ENCODE measurements around the gene CHST12. TPM values are rescaled to one million over a fixed set of nuclear protein-coding genes. Genes with fewer than 3 reads are reported as not detected.

CHST12 gene
- total RNA-seq, 1 donor from 2014 or later, result 13.5 TPM

GRCh38 chr7:2481195-2481594 lies 77.8 kb downstream of the CHST12 start:
- no peak for DNase-seq (ENCODE audit: missing footprints)
- no peak for ATAC-seq
- intact Hi-C loops (cut with DNase I), result no loop called here

GRCh38 chr7:2482725-2483451 lies 79.5 kb downstream of the CHST12 start:
- intact Hi-C loops (cut with DNase I), result no loop called here
- DNase-seq (ENCODE audit: missing footprints), result peak; percentile 42
- ATAC-seq, result no peak

- ATAC-seq (peak; percentile 15), DNase-seq (ENCODE audit: missing footprints) (no peak)
- intact Hi-C loops (cut with DNase I), result no loop called here
These were observed 80.1 kb downstream of the CHST12 start for GRCh38 chr7:2483494-2483893.

- DNase-seq (ENCODE audit: missing footprints) (no peak), ATAC-seq (no peak)
- intact Hi-C loops (cut with DNase I), result no loop called here
These were observed 81.5 kb downstream of the CHST12 start for GRCh38 chr7:2484868-2485267.

GRCh38 chr7:2487586-2488271 lies 84.3 kb downstream of the CHST12 start:
- ATAC-seq (peak; percentile 78), DNase-seq (ENCODE audit: missing footprints) (peak; percentile 80)

GRCh38 chr7:2488272-2488645 lies 84.8 kb downstream of the CHST12 start:
- ATAC-seq (peak; percentile 77), DNase-seq (ENCODE audit: missing footprints) (peak; percentile 78)
- intact Hi-C loops (cut with DNase I), result no loop called here

More at GRCh38 chr7:2487586-2488271, 84.3 kb downstream of the CHST12 start:
- intact Hi-C loops (cut with DNase I), result no loop called here

- peak; percentile 14 for ATAC-seq
- DNase-seq (ENCODE audit: missing footprints), result peak; percentile 51
- intact Hi-C loops (cut with DNase I), result no loop called here
These were observed 85.3 kb downstream of the CHST12 start for GRCh38 chr7:2488681-2489080.

- DNase-seq (ENCODE audit: missing footprints) (peak; percentile 65), ATAC-seq (no peak)
- intact Hi-C loops (cut with DNase I), result loop anchor here (2.0 kb wide), 1 partner anchor 29 kb away; the partner anchor contains the start of gene LFNG
These were observed 86.8 kb downstream of the CHST12 start for GRCh38 chr7:2490181-2490651.

GRCh38 chr7:2492038-2492437 lies 88.6 kb downstream of the CHST12 start:
- DNase-seq (ENCODE audit: missing footprints), result no peak
- intact Hi-C loops (cut with DNase I), result no loop called here
- ATAC-seq, result no peak

- DNase-seq (ENCODE audit: missing footprints), result no peak
- intact Hi-C loops (cut with DNase I), result no loop called here
- peak; percentile 34 for ATAC-seq
These were observed 90.1 kb downstream of the CHST12 start for GRCh38 chr7:2493205-2494164.

GRCh38 chr7:2494191-2495130 lies 91.0 kb downstream of the CHST12 start:
- intact Hi-C loops (cut with DNase I), result no loop called here
- DNase-seq (ENCODE audit: missing footprints) (no peak), ATAC-seq (peak; percentile 6)

GRCh38 chr7:2495418-2496299 lies 92.2 kb downstream of the CHST12 start:
- intact Hi-C loops (cut with DNase I), result no loop called here
- no peak for DNase-seq (ENCODE audit: missing footprints)
- no peak for ATAC-seq

GRCh38 chr7:2496375-2496774 lies 93.0 kb downstream of the CHST12 start:
- intact Hi-C loops (cut with DNase I), result no loop called here
- DNase-seq (ENCODE audit: missing footprints), result no peak
- ATAC-seq, result no peak

- intact Hi-C loops (cut with DNase I), result no loop called here
- no peak for DNase-seq (ENCODE audit: missing footprints)
- no peak for ATAC-seq
These were observed 93.7 kb downstream of the CHST12 start for GRCh38 chr7:2497065-2497464.

- DNase-seq (ENCODE audit: missing footprints) (no peak), ATAC-seq (no peak)
- intact Hi-C loops (cut with DNase I), result no loop called here
These were observed 94.3 kb downstream of the CHST12 start for GRCh38 chr7:2497500-2498336.
